Esophagus squamous epithelium (tissue), 5 donors: Measurements from ENCODE around the gene POU2F1. TPM values are rescaled to one million over a fixed set of nuclear protein-coding genes. Genes with fewer than 3 reads are reported as not detected.
A peak's percentile ranks its signal among the peaks of the same experiment; 100 is the strongest.

Experiments
- DNase-seq: peaks from one replicate; lab custom pipeline; 2025; lab: John Stamatoyannopoulos, UW
- H3K27ac ChIP-seq, 4 donors: fragments of 200-600 bp; sonication (generic); one replicate each; pipeline ENCODE4 v1.5.1; 2016 to 2019; ENCODE audit warnings: mild to moderate bottlenecking in 1 of 4
- H3K27me3 ChIP-seq, 4 donors: fragments of 200-600 bp; sonication (generic); 1 replicate in 3 of 4; 2 replicates in 1 of 4; pipeline versions ENCODE4 v1.5.1 to v1.6.0; 2017 to 2021; ENCODE audit warnings: antibody characterized with exemption in 1 of 4
- H3K36me3 ChIP-seq, 3 donors: fragments of 200-600 bp; sonication (generic); one replicate each; pipeline ENCODE4 v1.5.1; 2016 to 2019
- H3K4me1 ChIP-seq, 3 donors: fragments of 200-600 bp; sonication (generic); one replicate each; pipeline ENCODE4 v1.5.1; 2017 to 2019
- H3K4me3 ChIP-seq, 4 donors: fragments of 200-600 bp; sonication (generic); 1 replicate in 3 of 4; 2 replicates in 1 of 4; pipeline ENCODE4 v1.5.1; 2016 to 2019; ENCODE audit warnings: mild to moderate bottlenecking in 2 of 4, moderate library complexity in 1 of 4
- H3K9me3 ChIP-seq, 3 donors: fragments of 200-600 bp; sonication (generic); one replicate each; pipeline ENCODE4 v1.5.1; 2016 to 2019
- POLR2A ChIP-seq, 4 donors: fragments of 450-650 bp; IDR thresholded peaks; one replicate each; pipeline ENCODE4 v1.6.1; 2017; ENCODE audit warnings: antibody characterized with exemption in 4 of 4, mild to moderate bottlenecking in 4 of 4, moderate library complexity in 3 of 4
- WGBS, 2 donors: methylation state at CpG; one replicate each; pipeline ENCODE4 v1.1.5; 2018; 5-methylcytosine and 5-hydroxymethylcytosine counted together
- intact Hi-C: fragments of 100-400 bp; cut with DNase I; formaldehyde crosslinking; loops from one replicate; pipeline ENCODE4 v1.15.0; 2022
- total RNA-seq, 4 donors: library from RNA; depleted of rRNA; stranded (reverse); fragments of >200 nt; gene quantifications; one replicate each; pipeline ENCODE4 v1.1.0, GENCODE V29; 2016
- TF ChIP-seq, protein P1 (sequence below), 6 experiments: fragments of 450-650 bp in 4 of 6; fragments of 200-600 bp in 2 of 6; sonication (generic) in 2 of 6; IDR thresholded peaks; one replicate each; pipeline ENCODE4 v1.5.1; 2016 to 2019; ENCODE audit warnings: antibody characterized with exemption in 6 of 6, mild to moderate bottlenecking in 4 of 6, moderate library complexity in 4 of 6
- donor health status: DM: yes; HTN: yes; CAD: no.

Gene POU2F1
- total RNA-seq, 4 donors from 2014 or later: 7.8 to 10.5 (median 9.2) TPM

DNA sequence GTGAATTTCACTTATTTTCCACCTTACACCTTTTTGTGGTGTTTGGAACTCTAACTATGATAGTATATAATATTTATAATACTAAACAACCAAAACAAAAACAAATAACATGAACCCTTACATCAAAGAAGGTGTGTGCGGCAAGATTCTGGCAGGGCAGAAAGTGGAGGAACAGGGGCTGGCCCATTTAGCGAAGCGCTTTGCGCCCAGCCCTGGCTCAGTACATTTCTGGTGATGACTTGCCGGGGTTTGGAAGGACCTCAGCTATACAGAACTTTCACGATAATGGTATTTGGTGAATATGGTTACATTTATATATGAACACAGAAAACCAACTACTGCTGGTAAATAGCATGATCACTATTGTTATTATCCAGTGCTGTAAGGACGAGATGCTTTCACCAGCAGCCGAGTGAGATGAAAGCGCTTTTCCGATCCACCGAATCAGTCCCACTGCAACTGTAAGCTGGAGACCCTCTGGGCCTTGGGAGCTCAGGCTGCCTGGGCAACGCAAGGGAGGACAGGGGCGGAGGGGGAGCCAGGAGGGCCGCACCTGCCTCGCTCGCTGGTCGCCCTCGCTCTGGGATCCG lies 233.7 kb downstream of the POU2F1 start:
- Histone ChIP-seq H3K36me3 (no peaks in the 10 kb centered on the region), H3K4me3 (peak overlapping the region; percentile 63 to 91 (median 82)), H3K4me1 (peaks cover 5 to 18% (median 7%) of the 10 kb centered on the region in 3 donors), H3K27ac (peak overlapping the region; percentile 80 to 90 (median 84)), H3K27me3 (no peaks in the 10 kb centered on the region), H3K9me3 (no peaks in the 10 kb centered on the region)
- no peak for DNase-seq
- 40 to 53% methylated on average over 7 to 10 of the region's 19 CpGs for WGBS, 2 donors
- TF ChIP-seq, protein P1, sequence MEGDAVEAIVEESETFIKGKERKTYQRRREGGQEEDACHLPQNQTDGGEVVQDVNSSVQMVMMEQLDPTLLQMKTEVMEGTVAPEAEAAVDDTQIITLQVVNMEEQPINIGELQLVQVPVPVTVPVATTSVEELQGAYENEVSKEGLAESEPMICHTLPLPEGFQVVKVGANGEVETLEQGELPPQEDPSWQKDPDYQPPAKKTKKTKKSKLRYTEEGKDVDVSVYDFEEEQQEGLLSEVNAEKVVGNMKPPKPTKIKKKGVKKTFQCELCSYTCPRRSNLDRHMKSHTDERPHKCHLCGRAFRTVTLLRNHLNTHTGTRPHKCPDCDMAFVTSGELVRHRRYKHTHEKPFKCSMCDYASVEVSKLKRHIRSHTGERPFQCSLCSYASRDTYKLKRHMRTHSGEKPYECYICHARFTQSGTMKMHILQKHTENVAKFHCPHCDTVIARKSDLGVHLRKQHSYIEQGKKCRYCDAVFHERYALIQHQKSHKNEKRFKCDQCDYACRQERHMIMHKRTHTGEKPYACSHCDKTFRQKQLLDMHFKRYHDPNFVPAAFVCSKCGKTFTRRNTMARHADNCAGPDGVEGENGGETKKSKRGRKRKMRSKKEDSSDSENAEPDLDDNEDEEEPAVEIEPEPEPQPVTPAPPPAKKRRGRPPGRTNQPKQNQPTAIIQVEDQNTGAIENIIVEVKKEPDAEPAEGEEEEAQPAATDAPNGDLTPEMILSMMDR (IDR thresholded peaks at IDR 0.05): no peak
- TF ChIP-seq POLR2A (IDR thresholded peaks at IDR 0.05): no peak
- intact Hi-C loops: no loop called here

DNA sequence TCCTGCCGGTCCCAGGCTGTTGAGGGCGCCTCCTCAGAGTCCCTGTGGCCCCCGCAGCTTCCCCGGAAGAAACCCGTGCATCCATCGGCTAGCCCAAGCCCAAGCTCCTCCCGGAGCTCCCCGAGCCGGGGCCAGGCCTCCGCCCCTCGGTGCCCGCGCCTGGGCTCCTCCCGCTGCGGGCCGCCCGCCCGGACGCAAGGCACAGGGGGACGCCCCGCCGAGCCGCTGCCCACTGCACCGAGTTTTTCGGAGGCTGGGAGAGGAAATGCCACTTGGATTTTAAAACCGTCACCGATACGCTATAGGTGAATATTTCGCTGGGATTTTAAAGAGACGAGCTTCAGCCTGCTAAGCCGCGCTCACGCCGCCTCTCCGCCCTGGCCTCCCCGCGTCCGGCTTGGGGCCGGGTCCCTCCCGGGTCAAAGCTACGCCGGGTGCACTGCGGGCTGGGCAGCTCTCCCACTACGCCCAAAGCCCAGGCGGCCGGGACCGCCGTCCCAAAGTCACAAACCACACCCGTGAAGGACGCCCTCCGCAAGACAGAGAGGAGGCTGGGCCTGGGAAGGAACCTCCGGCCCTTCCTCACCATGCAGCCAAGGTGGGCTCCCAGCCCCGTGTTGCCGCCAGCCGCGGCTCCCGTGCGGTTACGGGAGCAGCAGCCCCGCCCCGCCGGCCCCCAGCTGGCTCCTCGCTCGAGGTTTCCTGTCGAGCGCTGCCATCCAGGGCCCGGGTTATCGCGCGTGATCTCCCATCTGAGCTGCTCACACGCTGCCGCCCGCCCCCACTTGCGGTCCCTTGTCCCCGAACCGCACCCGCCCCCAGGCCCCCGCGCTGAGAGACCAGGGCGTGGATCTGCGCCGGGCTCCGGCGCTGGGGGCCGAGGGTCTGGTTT lies 234.5 kb downstream of the POU2F1 start:
- Histone ChIP-seq H3K4me3 (peak overlapping the region; percentile 63 to 91 (median 82)), H3K9me3 (no peaks in the 10 kb centered on the region), H3K36me3 (no peaks in the 10 kb centered on the region), H3K27ac (peak overlapping the region; percentile 80 to 90 (median 84)), H3K4me1 (peaks cover 5 to 18% (median 7%) of the 10 kb centered on the region in 3 donors), H3K27me3 (no peaks in the 10 kb centered on the region)
- intact Hi-C loops: no loop called here
- peak in 1 of 4 donors; percentile 33 for TF ChIP-seq POLR2A (IDR thresholded peaks at IDR 0.05)
- TF ChIP-seq, protein P1 (IDR thresholded peaks at IDR 0.05): no peak
- 1% methylated on average over 20 of the region's 85 CpGs; no CpG with 5 or more reads in 1 of the 2 donors for WGBS, 2 donors
- DNase-seq: no peak

DNA sequence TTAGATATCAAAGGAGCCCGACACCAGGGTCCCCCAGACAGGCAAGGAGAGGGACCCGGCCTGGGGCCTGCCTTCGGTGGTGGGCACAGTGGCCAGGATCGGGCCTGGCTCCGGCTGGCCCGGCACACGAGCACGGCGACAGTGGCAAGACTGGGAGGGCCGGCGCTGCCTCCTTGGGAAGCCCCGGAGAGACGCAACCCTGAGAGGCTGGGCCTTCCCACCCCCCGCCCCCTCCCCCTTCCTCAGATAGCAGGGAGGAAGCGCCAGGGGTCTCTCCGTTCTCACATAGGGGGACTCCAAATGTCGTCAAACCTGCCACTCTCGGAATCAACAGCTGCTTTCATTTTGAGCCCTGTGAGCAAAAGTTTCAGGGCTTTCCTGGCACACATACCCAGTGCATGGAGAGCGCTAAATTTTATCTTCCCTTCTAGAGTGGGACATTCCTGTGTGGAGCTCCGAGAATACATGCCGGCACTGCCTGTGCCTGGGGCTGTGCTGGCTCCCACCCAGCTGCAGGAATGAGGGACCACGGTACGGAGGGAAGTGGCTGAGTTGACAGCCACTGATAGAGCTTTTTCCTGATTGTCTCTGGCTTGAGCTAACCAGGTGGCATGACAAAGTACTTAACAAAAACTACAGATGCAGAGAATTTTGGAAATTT lies 235.2 kb downstream of the POU2F1 start:
- DNase-seq: no peak
- H3K9me3 ChIP-seq: no peaks in the 10 kb centered on the region
- H3K27me3 ChIP-seq: no peaks in the 10 kb centered on the region
- no peaks in the 10 kb centered on the region for H3K36me3 ChIP-seq
- peak overlapping the region; percentile 80 to 90 (median 84) for H3K27ac ChIP-seq
- 0 to 11% methylated on average over 6 to 7 of the region's 23 CpGs for WGBS, 2 donors
- intact Hi-C loops: no loop called here
- TF ChIP-seq, protein P1 (IDR thresholded peaks at IDR 0.05): no peak
- no peak for TF ChIP-seq POLR2A (IDR thresholded peaks at IDR 0.05)
- peak overlapping the region; percentile 63 to 91 (median 82) for H3K4me3 ChIP-seq
- peaks cover 5 to 18% (median 7%) of the 10 kb centered on the region in 3 donors for H3K4me1 ChIP-seq

DNA sequence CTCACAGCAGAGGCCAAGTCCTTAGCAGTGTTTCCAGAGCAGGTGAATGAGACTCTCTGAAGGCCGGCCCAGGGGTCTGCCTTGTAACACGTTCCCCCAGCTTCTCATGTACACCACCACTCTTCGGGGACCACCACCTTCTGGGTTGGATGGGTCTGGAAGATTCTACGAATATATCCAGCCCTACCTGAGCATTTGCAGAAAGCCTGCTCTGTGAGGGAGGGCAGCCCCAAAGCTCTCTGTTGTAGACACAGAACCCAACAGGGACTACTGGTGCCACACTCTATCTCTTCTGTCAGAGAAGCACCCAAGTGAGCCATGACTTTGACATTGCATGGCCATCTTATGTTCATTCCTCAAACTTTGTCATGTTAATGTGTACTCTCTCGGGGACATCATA lies 235.8 kb downstream of the POU2F1 start:
- 80 to 89% methylated on average over 3 to 5 of the region's 5 CpGs for WGBS, 2 donors
- Histone ChIP-seq H3K36me3 (no peaks in the 10 kb centered on the region), H3K4me3 (peak overlapping the region in 1 of 4 donors; percentile 85)

More for the DNA sequence above, 235.8 kb downstream of the POU2F1 start:
- TF ChIP-seq, protein P1 (IDR thresholded peaks at IDR 0.05): no peak
- TF ChIP-seq POLR2A (IDR thresholded peaks at IDR 0.05): no peak
- peaks cover 5 to 18% (median 7%) of the 10 kb centered on the region in 3 donors for H3K4me1 ChIP-seq
- no peaks in the 10 kb centered on the region for H3K27me3 ChIP-seq
- intact Hi-C loops: no loop called here
- no peak for DNase-seq
- peak overlapping the region in 2 of 4 donors; percentile 80 to 84 for H3K27ac ChIP-seq
- H3K9me3 ChIP-seq: no peaks in the 10 kb centered on the region
